B cell (primary cell): ENCODE data around the gene PRRC2C. TPM values are rescaled to one million over a fixed set of nuclear protein-coding genes. Genes with fewer than 3 reads are reported as not detected.

Experiments
- ATAC-seq: fragments of 200-7000 bp; cut with Tn5 transposase; one replicate; pipeline ENCODE4 v1.10.0; 2021; ENCODE audit warnings: low read depth, mild to moderate bottlenecking, moderate number of reproducible peaks, moderate library complexity
- CTCF ChIA-PET: fragments of 350-600 bp; sonication (Branson Sonifier 250); formaldehyde crosslinking; loops from one replicate; lab custom pipeline; 2021; ENCODE audit warnings: antibody characterized with exemption, inconsistent platforms; lab: Charles Lee
- POLR2A ChIA-PET: fragments of 350-600 bp; sonication (Branson Sonifier 250); formaldehyde crosslinking; loops from one replicate; lab custom pipeline; 2021; ENCODE audit warnings: antibody characterized with exemption; lab: Charles Lee
- DNase-seq: peaks from one replicate; pipeline ENCODE4 v3.0.0; 2013
- H2AFZ ChIP-seq: 2 replicates; pipeline ENCODE4 v1.6.1; 2012; ENCODE audit warnings: mild to moderate bottlenecking, low read depth, low read length; ENCODE audit not compliant: insufficient read depth, poor library complexity, severe bottlenecking
- H3K27ac ChIP-seq, 2 donors: 1 replicate in 1 of 2; 2 replicates in 1 of 2; pipeline ENCODE4 v1.5.1; 2012 to 2013; ENCODE audit warnings: low read length in 2 of 2, mild to moderate bottlenecking in 2 of 2, moderate library complexity in 1 of 2
- H3K27me3 ChIP-seq, 4 experiments: fragments of 200-600 bp in 1 of 4; sonication (generic) in 1 of 4; replicated peaks in 1 of 4; 1 replicate in 2 of 4; 2 replicates in 2 of 4; pipeline versions ENCODE4 v1.6.1 to v1.7.0; 2013 to 2016; ENCODE audit warnings: low read length in 3 of 4, mild to moderate bottlenecking in 2 of 4, mixed read lengths in 1 of 4, moderate library complexity in 1 of 4; ENCODE audit not compliant: insufficient read depth in 4 of 4, control insufficient read depth in 3 of 4; ENCODE audit errors: control extremely low read depth in 1 of 4
- H3K36me3 ChIP-seq, 2 experiments: replicated peaks in 1 of 2; 1 replicate in 1 of 2; 2 replicates in 1 of 2; pipeline versions ENCODE4 v1.6.1 to v1.7.1; 2013; ENCODE audit warnings: low read length in 1 of 2; ENCODE audit not compliant: insufficient read depth in 2 of 2, control insufficient read depth in 1 of 2; ENCODE audit errors: control extremely low read depth in 1 of 2, extremely low read depth in 1 of 2
- H3K4me1 ChIP-seq, 2 donors: fragments of 200-600 bp in 1 of 2; sonication (generic) in 1 of 2; 1 replicate in 1 of 2; 2 replicates in 1 of 2; pipeline versions ENCODE4 v1.5.1 to v1.6.1; 2013 to 2017; ENCODE audit warnings: low read length in 2 of 2; ENCODE audit not compliant: control insufficient read depth in 2 of 2, insufficient read depth in 2 of 2
- H3K4me2 ChIP-seq: replicated peaks from 2 replicates; pipeline ENCODE3; 2012; ENCODE audit warnings: mild to moderate bottlenecking, low read depth, low read length; ENCODE audit not compliant: poor library complexity, severe bottlenecking
- H3K4me3 ChIP-seq, 5 experiments: fragments of 200-600 bp in 1 of 5; sonication (generic) in 1 of 5; 1 replicate in 3 of 5; 2 replicates in 2 of 5; pipeline versions ENCODE4 v1.5.1 to v1.7.0; 2011 to 2016; ENCODE audit warnings: low read length in 4 of 5, mild to moderate bottlenecking in 4 of 5, low read depth in 2 of 5, control low read depth in 1 of 5, moderate library complexity in 1 of 5; ENCODE audit not compliant: insufficient read depth in 1 of 5; ENCODE audit errors: control extremely low read depth in 1 of 5, extremely low read depth in 1 of 5
- H3K79me2 ChIP-seq: fragments of 200-600 bp; sonication (generic); one replicate; pipeline ENCODE4 v1.6.0; 2016; ENCODE audit warnings: low read length; ENCODE audit not compliant: control insufficient read depth, insufficient read depth
- H3K9ac ChIP-seq: fragments of 200-600 bp; sonication (generic); 2 replicates; pipeline ENCODE4 v1.6.1; 2017; ENCODE audit warnings: mild to moderate bottlenecking, low read length, moderate library complexity
- H3K9me3 ChIP-seq, 3 donors: one replicate each; pipeline versions ENCODE4 v1.6.1 to v1.7.1; 2013; ENCODE audit warnings: low read length in 2 of 3; ENCODE audit not compliant: control insufficient read depth in 2 of 3, insufficient read depth in 1 of 3; ENCODE audit errors: control extremely low read depth in 1 of 3
- H4K20me1 ChIP-seq: 2 replicates; pipeline ENCODE4 v1.6.0; 2012; ENCODE audit warnings: mild to moderate bottlenecking, low read length; ENCODE audit not compliant: insufficient read depth, control insufficient read depth, poor library complexity, severe bottlenecking
- H3K27ac Mint-ChIP-seq: one replicate; pipeline ENCODE4 v1.8.0; 2021; ENCODE audit warnings: mixed read lengths
- H3K27me3 Mint-ChIP-seq: one replicate; pipeline ENCODE4 v1.8.0; 2021; ENCODE audit warnings: mixed read lengths
- H3K4me1 Mint-ChIP-seq: one replicate; pipeline ENCODE4 v1.8.0; 2021; ENCODE audit warnings: mixed read lengths
- H3K4me3 Mint-ChIP-seq: one replicate; pipeline ENCODE4 v1.8.0; 2021; ENCODE audit warnings: mixed read lengths
- H3K9me3 Mint-ChIP-seq: one replicate; pipeline ENCODE4 v1.8.0; 2022; ENCODE audit warnings: mixed read lengths; ENCODE audit not compliant: insufficient read depth
- CTCF ChIP-seq: fragments of 200-600 bp; IDR thresholded peaks from one replicate; pipeline ENCODE4 v1.8.0; 2022; ENCODE audit warnings: antibody characterized with exemption, mild to moderate bottlenecking
- EZH2 ChIP-seq: IDR thresholded peaks from 2 replicates; pipeline ENCODE4 v1.6.1; 2012; ENCODE audit warnings: borderline replicate concordance, low read depth, mild to moderate bottlenecking, moderate library complexity, low read length; ENCODE audit not compliant: insufficient read depth, poor library complexity, severe bottlenecking
- WGBS: methylation state at CpG from one replicate; pipeline ENCODE4 v1.1.5; 2013; ENCODE audit warnings: missing lambda C conversion rate; ENCODE audit not compliant: insufficient coverage; 5-methylcytosine and 5-hydroxymethylcytosine counted together
- intact Hi-C: fragments of 100-400 bp; cut with micrococcal nuclease; formaldehyde crosslinking; loops from one replicate; pipeline ENCODE4 v1.10.0; 2022
- polyA plus RNA-seq: library from polyadenylated mRNA; depleted of rRNA; stranded (reverse); fragments of >200 nt; gene quantifications from 2 replicates; pipeline ENCODE4 v1.2.3, GENCODE V29; 2012
- total RNA-seq, 2 donors: library from RNA; stranded (reverse); fragments of 120-200 nt in 1 of 2; gene quantifications; 1 replicate in 1 of 2; 2 replicates in 1 of 2; pipeline versions ENCODE4 v1.2.3 to v1.2.4, GENCODE V29; 2013 to 2022

The PRRC2C gene
- total and polyA plus RNA-seq, 2 donors (not counting 1 experiment from before 2014, with no cell fraction given), result 65.4 to 305 TPM

GRCh38 chr1:171606402-171606941 lies 121.1 kb downstream of the PRRC2C start:
- no peak overlapping the region for H3K4me2 ChIP-seq
- no peaks in the 10 kb centered on the region for H3K9me3 ChIP-seq
- intact Hi-C loops, result no loop called here
- H4K20me1 ChIP-seq, result no peaks in the 10 kb centered on the region
- WGBS, result 75% methylated on average over 6 of the region's 10 CpGs
- H3K36me3 ChIP-seq, result no peaks in the 10 kb centered on the region
- H3K27ac Mint-ChIP-seq, result no peak overlapping the region
- no peak overlapping the region for H3K27ac ChIP-seq
- H3K9me3 Mint-ChIP-seq, result no peaks in the 10 kb centered on the region
- no peaks in the 10 kb centered on the region for H3K27me3 Mint-ChIP-seq
- TF ChIP-seq EZH2 (no peak), CTCF (no peak)
- peak overlapping the region; percentile 42 for H2AFZ ChIP-seq
- H3K27me3 ChIP-seq, result no peaks in the 10 kb centered on the region
- DNase-seq (no peak), ATAC-seq (no peak)
- H3K4me3 Mint-ChIP-seq, result no peak overlapping the region
- peaks cover 5% of the 10 kb centered on the region for H3K4me1 Mint-ChIP-seq
- H3K4me1 ChIP-seq, result peaks cover 0 to 3% of the 10 kb centered on the region in 2 donors
- ChIA-PET CTCF (interaction anchor here (0.7 to 0.8 kb wide), 2 partner anchors 14 to 156 kb away, joined by 3 to 4 read pairs; no protein-coding TSS in a partner anchor), POLR2A (no interaction called here)
- H3K9ac ChIP-seq, result no peak overlapping the region
- no peak overlapping the region for H3K4me3 ChIP-seq
- no peaks in the 10 kb centered on the region for H3K79me2 ChIP-seq

- WGBS, result 100% methylated on average over 1 of the region's 2 CpGs
- Histone ChIP-seq H3K4me3 (no peak overlapping the region), H3K27me3 (no peaks in the 10 kb centered on the region), H2AFZ (no peak overlapping the region), H3K79me2 (no peaks in the 10 kb centered on the region), H3K36me3 (no peaks in the 10 kb centered on the region), H3K9me3 (no peaks in the 10 kb centered on the region), H3K4me1 (peaks cover 0 to 3% of the 10 kb centered on the region in 2 donors), H3K27ac (no peak overlapping the region), H4K20me1 (no peaks in the 10 kb centered on the region), H3K4me2 (no peak overlapping the region), H3K9ac (no peak overlapping the region)
- ChIA-PET POLR2A (no interaction called here), CTCF (no interaction called here)
- ATAC-seq, result no peak
- peaks cover 5% of the 10 kb centered on the region for H3K4me1 Mint-ChIP-seq
- H3K27me3 Mint-ChIP-seq, result no peaks in the 10 kb centered on the region
- no peak for DNase-seq
- no peak overlapping the region for H3K4me3 Mint-ChIP-seq
- no peak overlapping the region for H3K27ac Mint-ChIP-seq
- TF ChIP-seq EZH2, result no peak
- no peak for TF ChIP-seq CTCF
- no peaks in the 10 kb centered on the region for H3K9me3 Mint-ChIP-seq
- intact Hi-C loops, result no loop called here
These were observed 125.1 kb downstream of the PRRC2C start for GRCh38 chr1:171610385-171610784.
